AML-193 (cell line): Measurements from ENCODE around the gene SLC39A10.
"Not testable (repeated sequence)": the region's sequence is repeated elsewhere in the genome, so short reads cannot be mapped to it uniquely, and the experiment has no call there.

Source experiments
- DNase-seq, 2 experiments: peaks; one replicate each; lab custom pipeline; 2025; lab: John Stamatoyannopoulos, UW

SLC39A10 gene

DNA sequence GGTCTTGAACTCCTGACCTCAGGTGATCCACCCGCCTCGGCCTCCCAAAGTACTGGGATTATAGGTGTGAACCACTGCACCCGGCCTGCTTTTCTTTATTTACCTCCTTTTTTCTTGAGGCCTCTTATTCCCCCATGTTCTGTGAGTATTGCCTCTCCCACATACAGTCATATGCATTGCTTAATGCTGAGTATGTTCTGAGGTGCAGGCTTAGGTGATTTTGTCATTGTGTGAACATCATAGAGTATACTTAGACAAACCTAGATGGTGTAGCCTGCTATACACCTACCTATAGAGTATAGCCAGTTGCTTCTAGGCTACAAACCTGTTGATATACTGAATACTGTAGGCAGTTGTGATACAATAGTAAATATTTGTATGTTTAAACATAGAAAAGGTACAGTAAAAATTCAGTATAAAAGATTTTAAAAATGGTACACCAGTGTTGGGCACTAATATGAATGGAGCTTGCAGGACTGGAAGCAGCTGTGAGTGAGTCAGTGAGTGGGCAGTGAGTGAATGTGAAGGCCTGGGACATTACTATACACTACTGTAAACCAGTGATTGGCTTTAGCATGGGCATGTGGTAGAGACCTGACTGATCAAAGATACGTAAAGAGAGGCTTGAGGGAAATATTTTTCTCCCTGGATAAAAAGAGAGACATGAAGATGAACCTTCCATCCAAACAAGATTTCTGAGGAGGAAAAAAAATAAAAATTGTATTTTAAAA is 17.6 kb downstream of the SLC39A10 start:
- no peak for DNase-seq

DNA sequence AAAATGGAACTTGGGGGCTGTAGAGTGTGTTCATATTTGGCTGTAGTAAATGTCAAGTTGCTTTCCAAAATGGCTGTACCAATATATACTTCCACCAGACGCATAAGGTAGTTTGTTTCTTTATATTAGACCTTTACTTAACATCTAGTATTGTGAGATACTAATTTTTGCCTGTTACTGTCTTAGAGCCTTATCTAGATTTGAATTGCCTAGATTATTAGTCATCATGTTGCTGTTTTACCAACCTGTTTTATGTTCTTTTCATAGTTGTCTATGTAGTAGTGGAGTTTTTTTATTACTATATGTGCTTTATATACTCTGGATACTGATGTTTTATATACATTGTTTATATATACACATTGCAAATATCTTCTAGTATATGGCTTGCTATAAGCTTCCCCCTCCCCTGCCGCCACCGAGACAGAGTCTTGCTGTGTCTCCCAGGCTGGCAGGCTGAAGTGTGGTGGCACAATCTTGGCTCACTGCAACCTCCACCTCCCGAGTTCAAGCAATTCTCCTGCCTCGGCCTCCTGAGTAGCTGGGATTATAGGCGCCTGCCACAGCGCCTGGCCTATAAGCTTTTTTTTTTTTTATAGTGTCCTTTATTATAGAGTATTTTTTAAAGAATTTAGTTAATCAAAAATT is 18.9 kb downstream of the SLC39A10 start:
- DNase-seq: no peak

- no peak for DNase-seq
These were observed 20.3 kb downstream of the SLC39A10 start for GRCh38 chr2:195677290-195677689.

DNA sequence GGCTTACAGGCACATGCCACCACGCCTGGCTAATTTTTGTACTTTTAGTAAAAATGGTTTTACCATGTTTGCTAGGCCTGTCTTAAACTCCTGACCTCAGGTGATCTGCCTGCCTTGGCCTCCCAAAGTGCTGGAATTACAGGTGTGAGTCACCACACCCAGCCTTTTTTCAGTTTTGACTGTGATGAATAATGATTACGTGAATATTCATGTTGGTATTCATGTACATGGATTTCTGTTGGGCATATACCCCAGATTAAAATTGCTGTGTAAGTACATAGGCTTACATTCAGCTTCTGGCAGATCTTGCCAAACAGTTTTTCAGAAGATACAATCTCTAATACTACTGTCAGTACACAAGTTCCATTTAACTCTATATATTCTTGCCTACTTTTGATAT is 20.9 kb downstream of the SLC39A10 start:
- no peak for DNase-seq

GRCh38 chr2:195682077-195682476 is 25.1 kb downstream of the SLC39A10 start:
- no peak for DNase-seq

DNA sequence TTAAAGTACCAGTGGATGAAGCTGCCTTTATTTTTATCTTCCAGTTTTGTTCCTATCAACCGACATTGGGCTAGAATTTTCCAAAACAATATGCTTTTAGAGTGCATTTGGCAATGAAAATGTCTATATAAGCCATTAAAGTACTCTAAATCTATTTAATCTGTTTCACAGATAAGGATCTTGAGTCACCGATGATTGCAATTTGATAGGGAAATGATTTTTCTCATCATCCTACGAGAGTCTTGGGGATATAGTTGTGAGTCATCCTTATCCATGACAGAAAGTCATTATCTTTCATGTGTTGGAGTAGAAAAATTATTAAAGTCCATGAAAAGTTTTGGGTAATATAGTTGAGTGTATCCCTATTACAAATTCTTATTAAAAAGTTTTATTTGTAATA is 26.1 kb downstream of the SLC39A10 start:
- no peak for DNase-seq

DNA sequence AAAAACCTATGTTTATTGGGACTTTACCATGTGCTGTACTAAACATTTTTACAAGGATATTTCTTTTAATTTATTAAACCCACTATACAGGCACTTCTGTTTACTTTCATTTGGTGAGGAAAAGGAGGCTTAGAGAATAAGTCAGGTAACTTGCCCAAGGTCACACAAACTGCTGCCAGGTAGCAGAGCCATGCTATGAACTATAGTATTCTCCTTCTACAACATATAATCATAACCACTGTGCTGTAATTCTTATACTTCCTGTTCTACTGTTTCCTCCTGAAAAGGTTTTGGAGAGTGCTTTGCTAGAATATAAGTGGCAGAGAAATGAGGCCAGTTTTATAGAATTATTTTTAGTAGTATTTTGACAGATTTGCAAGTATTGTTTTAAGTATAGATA is 29.5 kb downstream of the SLC39A10 start:
- peak in 1 of 2 experiments; percentile 6 for DNase-seq

- no peak for DNase-seq
These were observed 30.5 kb downstream of the SLC39A10 start for GRCh38 chr2:195687320-195688086.

DNA sequence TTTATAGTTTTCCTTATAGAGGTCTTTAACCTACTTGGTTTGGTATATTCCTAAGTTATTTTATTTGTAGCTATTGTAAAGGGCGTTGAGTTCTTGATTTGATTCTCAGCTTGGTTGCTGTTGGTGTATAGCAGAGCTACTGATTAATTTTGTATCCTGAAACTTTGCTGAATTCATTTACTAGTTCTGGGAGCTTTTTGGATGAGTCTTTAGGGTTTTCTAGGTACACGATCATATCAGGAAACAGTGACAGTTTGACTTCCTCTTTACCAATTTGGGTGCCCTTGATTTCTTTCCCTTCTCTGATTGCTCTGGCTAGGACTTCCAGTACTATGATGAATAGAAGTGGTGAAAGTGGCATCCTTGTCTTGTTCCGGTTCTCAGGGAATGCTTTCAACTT is 35.5 kb downstream of the SLC39A10 start:
- not testable (repeated sequence) for DNase-seq

DNA sequence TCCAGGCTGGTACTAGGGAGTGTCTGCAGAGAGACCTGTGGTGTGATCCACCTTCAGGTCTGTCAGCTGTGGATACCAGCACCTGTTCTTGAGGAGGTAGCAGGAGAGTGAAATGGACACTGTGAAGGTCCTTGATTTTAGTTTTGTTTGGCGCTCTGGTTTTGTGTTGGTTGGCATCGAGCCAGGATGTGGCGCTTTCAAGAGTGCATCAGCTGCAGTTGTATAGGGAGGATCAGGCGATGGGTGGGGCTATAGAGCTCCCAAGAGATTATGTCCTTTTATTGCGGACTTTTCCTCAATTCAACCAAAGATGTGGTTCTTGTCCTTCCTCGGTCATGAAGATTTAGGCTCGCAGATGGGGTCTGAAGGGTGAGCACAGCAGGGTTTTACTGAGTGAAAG is 37.5 kb downstream of the SLC39A10 start:
- no peak for DNase-seq

DNA sequence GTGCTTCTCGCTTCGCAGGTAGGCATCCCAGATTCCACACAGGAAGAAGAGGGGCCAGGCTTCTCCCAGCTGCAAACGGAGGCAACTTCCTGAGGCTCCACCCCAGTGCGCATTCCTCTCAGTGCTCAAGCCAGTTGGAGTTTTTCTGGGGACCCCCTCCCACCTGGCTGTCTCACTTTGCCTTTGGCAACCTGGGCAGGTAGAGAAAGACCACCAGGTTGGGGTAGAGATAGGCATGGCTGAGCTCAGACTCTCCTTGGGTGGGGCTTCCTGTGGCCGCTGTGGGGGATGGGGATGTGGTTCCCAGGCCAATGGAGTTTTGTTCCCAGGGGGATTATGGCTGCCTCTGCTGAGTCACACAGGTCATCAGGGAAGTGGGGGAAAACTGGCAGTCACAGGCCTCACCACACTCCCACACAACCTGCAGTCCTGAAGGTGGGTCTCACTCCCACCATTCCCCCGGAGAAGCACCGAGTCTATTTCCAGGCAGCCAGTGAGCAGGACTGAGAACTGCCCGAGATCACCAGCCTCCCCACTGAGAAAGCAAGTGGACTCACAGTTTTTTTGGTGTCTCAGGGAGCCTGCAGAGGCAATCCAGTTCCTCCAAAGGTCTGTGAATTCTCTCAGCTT is 38.1 kb downstream of the SLC39A10 start:
- DNase-seq: no peak

DNA sequence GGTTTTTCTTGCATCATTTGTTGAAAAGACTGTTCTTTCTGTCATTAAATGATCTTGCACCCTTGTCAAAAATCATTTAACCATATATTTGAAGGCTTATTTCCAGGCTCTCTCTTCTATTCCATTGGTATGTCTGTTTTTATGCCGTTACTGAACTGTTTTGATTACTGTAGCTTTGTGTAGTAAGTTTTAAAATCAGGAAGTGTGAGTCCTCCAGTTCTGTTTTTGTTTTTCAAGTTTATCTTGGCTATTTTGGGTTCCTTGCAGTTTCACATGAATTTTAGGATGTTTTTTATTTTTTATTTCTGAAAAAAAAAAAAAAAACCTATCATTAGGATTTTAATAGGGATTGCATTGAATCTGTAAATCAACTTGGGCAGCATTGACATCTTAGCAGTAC is 39.0 kb downstream of the SLC39A10 start:
- DNase-seq: no peak

- DNase-seq: no peak
These were observed 40.7 kb downstream of the SLC39A10 start for GRCh38 chr2:195697681-195698220.

- DNase-seq: no peak
These were observed 43.5 kb downstream of the SLC39A10 start for GRCh38 chr2:195700480-195700879.

- DNase-seq: no peak
These were observed 49.3 kb downstream of the SLC39A10 start for GRCh38 chr2:195706161-195706900.

GRCh38 chr2:195709901-195710806 is 53.1 kb downstream of the SLC39A10 start:
- no peak for DNase-seq

GRCh38 chr2:195711478-195711877 is 54.5 kb downstream of the SLC39A10 start:
- DNase-seq: no peak

DNA sequence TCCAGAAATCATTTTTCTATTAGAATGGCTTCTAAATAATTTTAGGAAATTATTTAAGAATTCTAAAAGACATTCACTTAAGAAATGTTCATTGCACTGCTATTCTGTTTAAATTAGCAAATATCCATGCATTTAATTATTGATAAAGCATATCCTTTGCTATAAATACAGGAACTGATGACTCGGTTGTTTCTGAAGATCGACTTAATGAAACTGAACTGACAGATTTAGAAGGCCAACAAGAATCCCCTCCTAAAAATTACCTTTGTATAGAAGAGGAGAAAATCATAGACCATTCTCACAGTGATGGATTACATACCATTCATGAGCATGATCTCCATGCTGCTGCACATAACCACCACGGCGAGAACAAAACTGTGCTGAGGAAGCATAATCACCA is 59.4 kb downstream of the SLC39A10 start:
- DNase-seq: no peak

- no peak for DNase-seq
These were observed 64.0 kb downstream of the SLC39A10 start for GRCh38 chr2:195721042-195721441.

DNA sequence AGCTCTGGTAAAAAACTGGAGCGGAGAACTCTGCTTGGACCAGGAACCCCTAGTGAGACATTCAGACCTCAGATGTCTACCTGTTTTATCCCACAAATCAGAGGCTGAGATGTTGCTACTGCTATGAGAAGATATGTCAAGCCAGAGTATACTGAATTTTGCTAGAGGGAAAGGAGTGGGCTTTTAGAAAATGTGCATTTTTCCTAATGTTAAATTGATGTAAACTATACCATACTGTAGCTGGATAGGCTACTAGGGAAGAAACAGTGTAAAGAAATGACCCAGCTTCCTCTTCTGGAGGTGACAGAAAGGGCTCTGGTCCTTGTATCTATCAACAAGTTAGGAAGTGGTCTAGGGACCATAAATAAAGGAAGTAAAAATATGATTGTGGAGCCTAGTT is 65.0 kb downstream of the SLC39A10 start:
- DNase-seq: peak in 1 of 2 experiments; percentile 13
